Measurements from ENCODE around the gene ADRM1.

Gene ADRM1

DNA sequence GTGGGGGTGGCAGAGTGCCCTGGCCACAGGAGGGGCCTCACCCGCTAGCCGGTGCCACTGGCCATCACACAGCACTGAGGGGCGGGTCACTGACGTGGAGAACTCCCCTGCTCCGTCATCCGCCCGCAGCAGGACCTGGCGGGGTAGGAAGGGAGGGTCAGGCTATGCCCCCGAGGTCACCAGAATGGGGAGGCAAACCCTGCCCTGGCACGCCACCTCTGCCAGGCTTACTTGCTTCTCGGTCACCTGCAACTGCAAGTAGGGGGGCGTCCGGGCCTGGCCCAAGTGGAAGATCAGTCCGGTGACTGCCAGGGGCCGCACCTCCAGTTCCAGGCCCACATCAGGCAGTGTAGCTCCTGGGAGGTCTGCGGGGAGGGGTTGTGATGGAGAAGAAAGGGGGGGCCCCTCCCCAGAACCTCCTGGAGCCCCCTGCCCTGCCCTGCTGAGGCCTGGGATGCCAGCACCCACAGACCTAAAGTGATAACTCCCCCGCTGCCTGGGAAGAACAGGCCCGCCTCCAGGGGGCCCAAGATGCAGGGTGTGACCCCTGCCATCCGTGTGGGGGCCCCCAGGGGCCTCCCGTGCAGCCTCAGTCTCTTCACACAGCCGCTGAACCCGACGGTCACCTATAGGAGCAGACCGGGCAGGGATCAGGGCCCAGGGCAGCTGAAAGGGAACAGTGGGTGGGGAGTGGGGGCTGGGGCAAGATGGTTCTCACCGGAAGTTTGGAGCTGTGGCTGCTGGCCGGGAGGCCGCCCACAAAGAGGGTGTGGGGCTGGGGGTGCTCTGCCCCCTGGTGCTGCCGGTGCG lies 7.4 kb downstream of the ADRM1 start:
- FAIRE-seq (no peak), DNase-seq (ENCODE audit: low spot score) (no peak)

DNA sequence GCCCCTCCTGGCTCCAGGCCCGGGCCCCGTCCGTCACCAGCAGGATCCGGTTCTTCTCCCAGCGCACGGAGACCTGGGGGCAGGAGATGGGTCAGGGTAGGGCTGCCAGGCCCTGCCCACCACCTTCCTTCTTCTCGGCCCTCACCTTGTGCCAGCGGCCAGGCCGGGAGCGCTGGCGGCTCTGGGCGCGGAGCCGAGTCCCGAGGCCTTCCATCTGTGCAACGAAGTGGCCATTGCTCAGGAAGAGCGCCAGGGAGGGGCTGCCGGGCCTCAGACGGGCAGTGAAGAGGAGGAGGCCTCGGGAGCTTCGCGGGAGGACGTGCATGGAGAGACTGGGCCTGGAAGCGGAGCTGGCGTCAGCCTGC lies 7.9 kb downstream of the ADRM1 start:
- FAIRE-seq (no peak), DNase-seq (ENCODE audit: low spot score) (no peak)

DNA sequence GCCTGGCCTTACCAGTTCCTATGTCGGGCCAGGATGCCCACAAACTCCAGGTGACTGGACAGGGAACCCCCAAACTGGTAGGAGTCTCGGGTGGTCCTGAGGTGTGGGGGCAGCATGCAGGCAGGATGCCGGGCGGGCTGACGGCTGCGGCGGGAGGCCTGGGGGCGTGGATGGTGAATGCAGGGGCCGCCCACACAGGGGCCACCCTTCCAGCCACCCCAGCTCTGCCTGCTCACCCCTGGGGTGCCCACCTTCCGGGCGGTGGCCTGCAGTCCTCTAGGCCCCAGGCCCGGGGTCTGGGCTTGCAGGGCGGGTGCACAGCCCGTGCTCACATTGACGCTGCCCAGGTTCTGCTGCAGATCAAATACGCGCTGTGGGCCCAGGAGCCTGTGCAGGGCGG lies 8.4 kb downstream of the ADRM1 start:
- no peak for FAIRE-seq
- DNase-seq (ENCODE audit: low spot score) = no peak

DNA sequence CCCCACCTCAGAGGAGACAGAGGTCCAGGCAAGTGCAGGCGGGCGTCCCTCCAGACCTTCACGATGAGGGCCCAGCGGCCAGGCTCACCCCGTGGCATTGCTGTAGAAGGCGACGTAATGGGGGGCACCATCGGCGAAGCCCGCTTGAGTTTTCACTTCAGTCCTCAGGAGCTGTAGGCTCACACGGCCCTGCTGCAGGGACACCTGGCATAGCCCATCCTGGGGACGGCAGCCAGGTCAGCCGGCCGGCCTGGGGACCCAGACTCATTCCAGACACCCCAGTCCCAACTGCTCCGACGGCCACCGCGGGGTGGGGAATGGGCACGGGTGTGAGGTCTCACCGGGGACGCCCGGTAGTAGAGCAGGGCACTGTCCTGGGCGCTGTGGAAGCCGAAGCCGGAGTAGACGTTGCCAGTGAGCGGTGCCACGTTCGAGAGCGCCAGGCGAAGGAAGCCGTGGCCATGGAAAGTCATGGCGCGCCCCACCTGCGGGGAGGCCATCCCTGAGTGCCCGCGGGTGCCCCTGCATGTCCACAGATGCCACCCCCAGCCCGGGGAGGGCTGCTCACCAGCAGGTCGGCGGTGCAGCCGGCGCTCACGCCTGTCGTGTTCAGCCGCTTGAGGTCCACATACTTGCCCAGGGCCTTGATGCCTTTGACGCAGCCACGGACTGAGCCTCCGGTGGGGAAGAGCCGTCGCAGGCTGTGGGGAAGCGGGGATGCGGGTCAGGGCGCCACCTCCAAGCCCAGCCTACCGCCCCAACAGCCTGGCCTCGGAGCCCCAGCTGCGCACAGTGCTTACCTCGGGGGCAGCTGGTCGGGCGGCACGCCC lies 9.2 kb downstream of the ADRM1 start:
- DNase-seq (ENCODE audit: low spot score) (no peak), FAIRE-seq (no peak)

DNA sequence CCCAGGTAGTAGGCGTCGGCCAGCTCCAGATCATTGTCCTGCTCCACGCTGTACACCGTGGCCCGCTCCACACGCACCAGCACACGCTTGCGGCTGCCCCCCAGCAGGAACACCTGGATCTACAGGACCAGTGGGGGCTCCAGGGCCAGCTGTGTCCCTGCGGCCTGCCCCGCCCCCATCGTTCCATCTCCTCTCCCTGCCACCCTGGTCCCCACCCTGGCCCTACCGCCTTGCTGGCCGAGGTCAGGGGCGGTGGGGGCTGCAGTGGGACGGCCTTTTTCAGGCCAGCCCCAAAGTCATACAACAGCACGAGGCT lies 9.8 kb downstream of the ADRM1 start:
- FAIRE-seq (no peak), DNase-seq (ENCODE audit: low spot score) (no peak)

DNA sequence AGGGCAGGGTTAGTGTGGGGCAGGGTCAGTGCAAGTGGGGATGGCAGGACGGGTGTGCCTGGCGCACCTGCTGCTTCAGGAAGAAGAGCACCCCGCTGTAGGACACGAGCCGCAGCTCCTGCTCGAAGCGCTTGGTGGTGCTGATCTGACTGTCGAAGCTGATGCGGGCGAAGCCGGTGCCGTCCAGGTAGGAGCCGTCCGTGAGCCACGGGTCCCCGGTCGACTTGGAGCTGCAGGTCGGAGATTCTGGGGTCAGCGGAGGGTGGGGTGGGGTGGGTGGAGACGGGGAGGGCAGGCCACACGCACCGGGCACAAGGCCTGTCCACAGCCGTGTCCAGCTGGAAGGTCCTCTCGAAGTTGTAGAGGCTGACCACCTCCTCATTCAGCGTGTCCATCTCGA lies 10.2 kb downstream of the ADRM1 start:
- no peak for DNase-seq (ENCODE audit: low spot score)
- no peak for FAIRE-seq

DNA sequence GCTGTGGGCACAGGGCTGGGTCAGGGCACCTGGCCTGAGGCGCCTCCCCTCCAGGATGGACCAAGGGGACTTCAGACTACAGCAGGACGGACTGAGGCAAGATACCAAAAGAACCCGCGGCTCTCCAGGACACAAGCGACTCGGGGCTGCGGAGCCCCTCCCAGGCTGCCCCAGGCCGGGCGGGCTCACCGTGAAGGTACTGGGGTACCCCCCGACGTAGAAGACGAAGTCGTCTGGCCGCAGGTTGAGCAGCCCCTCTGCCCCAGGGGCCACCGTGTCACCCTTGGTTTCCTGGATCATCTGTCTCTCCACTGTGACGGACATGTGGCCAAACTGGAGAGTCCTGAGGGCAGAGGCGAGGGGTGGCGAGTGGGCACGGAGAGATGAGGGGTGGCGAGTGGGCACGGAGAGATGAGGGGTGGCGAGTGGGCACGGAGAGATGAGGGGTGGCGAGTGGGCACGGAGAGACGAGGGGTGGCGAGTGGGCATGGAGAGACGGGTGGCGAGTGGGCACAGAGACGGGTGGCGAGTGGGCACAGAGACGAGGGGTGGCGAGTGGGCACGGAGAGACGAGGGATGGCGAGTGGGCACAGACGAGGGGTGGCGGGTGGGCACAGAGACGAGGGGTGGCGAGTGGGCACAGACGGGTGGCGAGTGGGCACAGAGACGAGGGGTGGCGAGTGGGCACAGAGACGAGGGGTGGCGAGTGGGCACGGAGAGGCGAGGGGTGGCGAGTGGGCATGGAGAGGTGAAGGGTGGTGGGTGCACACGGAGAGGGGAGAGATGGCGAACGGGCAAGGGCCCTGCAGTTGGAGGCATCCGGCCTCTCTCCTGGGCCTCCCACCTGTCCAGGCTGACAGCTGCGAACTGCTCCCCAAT lies 10.9 kb downstream of the ADRM1 start:
- DNase-seq (ENCODE audit: low spot score) = no peak
- FAIRE-seq = no peak

DNA sequence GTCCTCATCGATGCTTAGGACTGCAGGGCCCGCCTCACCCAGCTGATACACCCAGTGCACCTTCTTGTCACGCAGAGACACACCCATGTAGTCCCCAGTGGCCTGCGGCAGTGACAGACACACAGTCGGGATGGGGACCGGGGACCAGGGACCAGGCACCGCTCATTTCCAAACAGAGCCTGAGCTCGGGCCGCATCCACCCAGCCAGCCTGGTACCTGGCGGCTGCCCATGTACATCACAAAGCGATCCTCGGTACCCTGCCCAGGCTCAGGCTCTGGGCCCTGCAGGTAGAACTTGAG lies 11.5 kb downstream of the ADRM1 start:
- no peak for FAIRE-seq

DNA sequence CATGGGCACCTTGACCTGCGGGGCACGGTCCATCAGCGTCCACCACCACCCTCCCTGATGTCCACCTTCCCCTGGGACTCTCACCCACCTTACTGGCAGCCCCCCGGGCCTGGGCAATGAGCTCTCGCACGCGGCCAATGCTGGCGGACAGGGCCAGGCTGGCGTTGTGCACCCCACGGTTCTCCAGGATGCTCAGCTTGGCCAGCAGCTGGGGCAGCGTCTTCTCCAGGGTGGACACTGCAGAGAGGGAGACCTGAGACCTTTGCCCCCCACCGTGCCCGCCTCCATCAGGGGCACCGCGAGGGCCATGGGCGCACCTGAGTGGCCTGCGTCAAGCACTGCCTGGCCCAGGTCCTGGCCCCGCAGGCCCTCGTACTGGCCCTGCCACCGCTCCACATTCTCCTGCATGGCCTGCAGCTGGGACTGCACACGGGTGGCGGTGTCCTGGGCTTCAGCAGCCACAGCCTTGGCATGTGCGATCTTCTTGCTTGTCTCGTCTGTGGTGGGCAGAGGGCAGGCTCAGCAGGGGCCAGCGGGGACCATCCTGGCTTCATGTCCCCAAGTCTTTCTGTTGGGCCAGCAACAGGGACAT lies 12.0 kb downstream of the ADRM1 start:
- no peak for FAIRE-seq
- DNase-seq (ENCODE audit: low spot score) = no peak

More for the DNA sequence above, 11.5 kb downstream of the ADRM1 start:
- no peak for DNase-seq (ENCODE audit: low spot score)

DNA sequence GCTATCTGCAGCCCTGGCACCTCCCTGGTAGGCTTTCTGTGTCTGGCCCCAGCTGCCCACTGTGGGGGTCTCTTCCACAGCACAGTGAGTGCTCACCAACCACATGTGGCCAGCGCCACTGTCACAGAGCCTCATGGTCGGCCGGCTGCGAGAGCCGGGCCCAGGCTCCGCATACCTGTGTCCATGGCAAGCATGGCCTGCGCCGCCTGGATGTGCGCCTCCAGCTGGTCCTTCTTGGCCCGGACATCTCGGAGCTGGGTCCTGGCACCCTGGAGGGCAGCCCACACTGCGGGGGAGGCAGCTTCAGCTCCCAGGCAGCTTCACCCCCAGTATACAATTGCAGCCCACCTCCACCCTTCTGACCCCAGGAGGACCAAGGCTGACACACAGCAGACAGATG lies 13.0 kb downstream of the ADRM1 start:
- FAIRE-seq (no peak), DNase-seq (ENCODE audit: low spot score) (no peak)

DNA sequence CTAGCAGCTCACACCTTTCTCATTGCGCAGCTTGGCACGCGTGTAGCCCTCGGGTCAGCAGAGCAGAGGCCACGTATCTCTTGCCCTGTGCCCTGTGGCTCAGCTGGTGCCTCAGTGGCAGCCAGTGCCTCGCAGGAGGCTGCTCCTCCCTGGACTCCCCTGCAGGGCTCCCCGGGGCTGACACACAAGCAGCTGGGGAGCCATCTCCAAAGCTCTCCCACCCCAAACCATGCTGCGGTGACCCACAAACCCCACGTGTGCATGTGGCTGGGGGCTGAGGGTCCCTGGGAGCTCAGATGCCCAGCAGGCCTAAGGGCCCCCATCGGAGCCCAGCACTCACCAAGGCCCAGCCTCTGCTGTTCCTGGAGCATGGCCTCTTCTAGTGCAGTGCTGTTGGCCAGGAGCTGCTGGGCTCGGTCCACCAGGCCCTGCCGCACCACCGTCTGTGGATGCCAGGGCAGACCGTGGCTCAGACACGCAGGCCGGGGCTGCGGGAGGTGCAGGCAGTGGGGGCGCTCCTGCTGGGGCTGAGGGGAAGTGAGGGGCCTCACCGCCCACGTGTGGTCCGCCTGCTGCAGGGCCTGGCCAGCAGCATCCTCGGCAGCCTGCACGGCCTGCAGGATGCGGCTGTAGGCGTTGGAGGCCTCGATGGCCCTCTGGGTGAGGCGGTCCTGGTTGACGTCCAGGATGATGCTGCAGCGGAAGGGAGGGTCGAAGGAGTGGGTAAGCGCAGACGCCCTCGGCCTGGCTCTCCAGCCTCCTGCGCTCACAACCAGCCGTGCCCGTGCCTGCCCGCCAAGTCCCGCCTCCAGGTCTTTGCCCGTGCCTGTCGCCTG lies 13.8 kb downstream of the ADRM1 start:
- FAIRE-seq (no peak), DNase-seq (ENCODE audit: low spot score) (no peak)

DNA sequence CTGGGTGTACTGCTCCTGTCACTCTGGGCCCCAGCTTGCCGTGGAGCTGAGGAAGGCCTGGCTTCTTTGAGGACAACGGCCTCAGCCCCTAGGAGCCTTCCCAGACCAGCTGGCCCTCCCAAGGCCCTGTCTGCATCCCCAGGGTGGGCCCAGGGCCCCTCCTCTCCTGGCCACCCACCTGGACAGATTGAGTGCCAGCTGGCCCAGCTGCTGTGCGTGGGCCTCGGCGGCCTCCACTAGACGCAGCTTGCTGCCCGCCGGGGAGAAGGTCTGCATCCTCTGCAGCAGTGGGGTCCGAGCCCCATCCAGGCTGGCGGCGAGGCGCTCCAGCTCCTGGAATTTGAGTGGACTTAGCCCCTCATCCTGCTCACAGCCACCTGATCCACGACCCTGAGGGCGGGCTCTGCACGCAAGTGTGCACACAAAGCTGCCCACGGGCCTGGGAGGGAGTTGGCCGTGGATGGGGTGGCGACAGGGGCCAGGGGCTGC lies 14.4 kb downstream of the ADRM1 start:
- no peak for DNase-seq (ENCODE audit: low spot score)
- no peak for FAIRE-seq

DNA sequence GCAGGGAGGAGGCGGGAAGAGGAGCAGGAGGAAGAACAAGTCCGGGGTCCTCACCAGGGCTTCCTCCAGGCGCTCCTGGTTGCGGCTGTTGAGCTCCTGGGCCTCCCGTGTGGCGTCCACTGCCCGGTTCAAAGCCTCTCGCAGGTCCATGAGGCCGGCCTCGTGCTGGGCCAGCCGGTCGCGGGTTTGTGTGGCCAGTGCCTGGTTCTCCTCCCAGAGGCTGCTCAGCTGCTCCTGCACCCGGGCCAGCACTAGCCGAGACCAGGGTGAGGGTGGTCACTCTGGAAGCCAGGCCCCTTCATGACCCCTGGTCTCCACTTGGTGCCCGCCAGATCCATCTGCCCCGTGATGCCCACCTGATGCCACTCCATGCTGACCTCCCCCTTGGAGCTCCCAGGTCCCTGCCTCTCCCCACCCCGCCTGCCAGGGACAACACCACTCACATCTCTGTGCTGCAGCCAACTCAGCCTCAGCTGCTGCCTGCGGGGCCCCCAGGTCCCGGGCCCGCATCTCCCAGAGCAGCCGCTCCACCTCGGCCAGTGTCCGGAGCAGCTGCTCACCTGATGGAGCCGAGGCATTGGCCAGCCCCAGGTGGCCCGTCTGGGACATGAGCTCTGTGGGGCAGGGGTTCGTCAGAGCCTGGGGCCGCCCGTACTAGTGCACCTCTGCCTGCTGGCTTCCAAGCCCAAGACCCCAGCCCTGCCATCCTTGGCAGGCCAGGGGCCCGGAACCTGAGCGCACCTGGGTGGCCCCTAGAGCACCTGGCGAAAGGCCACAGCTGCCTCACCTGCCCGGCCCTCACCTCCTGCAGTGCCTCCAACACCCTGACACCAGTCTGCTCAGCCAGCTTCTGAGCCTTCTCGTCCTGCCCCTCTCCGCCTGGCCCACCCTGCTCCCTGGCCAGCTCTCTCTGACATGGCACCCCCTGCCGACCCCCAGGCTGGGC lies 15.9 kb downstream of the ADRM1 start:
- FAIRE-seq (no peak), DNase-seq (ENCODE audit: low spot score) (no peak)

DNA sequence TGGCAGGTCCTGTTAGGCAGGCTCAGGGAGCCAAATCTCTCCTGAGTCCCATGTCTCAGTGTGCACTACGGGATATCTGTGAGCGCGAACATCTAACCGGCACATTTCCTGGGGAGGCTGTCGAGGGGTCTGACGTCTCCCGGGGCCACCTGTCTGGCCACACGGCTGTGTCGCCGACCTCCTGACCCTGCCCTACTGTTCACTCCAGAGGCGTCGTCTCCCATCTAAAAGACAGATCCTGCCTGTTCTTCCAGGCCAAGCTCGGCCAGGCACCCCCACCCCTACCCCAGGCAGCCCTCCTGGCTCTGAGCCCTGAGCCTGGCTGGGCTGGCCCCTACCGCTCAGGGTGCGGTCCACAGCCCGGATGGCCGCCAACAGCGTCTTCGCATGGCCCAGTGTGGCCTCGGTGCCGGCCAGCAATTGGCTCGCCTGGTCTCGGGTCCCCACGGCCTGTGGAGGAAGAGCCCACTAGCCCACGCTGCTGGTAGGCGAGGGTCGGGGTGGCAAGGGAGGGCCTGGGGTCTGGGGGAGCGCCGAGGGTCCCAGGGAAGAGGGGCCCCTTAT lies 16.6 kb downstream of the ADRM1 start:
- FAIRE-seq (no peak), DNase-seq (ENCODE audit: low spot score) (no peak)

DNA sequence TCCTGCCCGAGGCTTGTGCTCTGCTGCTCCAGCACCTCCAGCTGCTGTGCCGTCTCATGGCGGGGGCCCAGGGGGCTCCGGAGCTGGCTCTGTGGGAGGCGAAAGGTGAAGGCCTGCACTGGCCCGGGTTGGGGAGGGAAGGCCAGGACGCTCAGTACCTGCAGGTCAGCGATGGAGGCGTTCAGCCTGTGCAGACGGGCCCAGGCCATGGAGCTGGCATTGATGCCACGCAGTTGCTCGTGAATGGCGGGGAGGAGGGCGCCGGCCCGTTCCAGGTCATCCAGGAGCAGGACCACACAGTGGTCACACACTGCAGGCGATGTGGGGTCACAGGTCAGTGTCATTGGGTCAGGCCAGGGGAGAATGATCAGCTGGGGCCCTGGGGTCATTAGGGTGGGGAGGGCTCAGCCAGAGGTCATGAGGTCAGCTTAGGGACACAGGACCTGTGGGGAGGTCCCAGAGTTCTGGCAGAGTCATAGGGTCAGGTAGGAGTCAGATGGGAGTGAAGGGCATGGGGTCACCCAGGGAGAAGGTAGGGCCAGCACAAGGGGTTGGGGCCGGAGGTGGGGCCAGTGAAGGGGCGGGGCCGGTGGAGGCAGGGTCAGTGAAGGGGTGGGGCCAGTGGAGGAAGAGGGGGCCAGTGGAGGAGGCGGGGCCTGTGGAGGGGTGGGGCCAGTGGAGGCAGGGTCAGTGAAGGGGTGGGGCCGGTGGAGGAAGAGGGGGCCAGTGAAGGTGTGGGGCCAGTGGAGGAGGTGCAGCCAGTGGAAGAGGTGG lies 18.0 kb downstream of the ADRM1 start:
- no peak for FAIRE-seq
- DNase-seq (ENCODE audit: low spot score) = no peak

DNA sequence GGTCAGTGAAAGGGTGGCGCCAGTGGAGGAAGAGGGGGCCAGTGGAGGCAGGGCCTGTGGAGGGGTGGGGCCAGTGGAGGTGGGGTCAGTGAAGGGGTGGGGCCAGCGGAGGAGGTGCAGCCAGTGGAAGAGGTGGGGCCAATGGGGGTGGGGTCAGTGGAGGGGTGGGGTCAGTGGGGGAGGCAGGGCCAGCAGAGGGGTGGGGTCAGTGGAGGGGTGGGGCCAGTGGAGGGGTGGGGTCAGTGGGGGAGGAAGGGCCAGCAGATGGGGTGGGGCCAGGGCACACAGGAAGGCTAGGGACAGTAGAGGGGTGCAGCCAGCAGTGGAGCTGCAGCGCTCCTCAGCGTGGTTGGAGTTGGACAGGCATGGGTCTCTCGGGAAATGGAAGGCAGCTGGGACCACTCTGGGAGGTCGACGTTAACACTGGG lies 18.7 kb downstream of the ADRM1 start:
- no peak for DNase-seq (ENCODE audit: low spot score)
- no peak for FAIRE-seq

DNA sequence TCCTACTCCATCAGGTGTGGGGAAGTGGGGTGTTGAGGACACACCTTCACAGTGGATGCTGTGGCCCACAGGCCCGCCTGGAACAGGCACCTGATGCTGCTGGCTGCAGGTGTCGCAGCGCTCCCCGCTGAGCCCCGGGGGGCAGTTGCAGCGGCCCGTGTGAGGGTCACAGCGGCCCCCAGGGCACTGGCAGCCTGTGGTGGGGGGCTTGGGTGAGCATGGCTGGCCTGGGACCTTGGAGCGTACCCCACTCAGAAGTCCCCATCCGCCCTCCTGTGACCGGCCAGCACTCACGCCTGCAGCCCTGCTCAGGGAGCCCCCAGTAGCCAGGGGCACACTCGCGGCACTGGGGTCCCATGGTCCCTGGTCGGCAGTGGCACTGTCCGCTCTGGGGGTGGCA lies 19.2 kb downstream of the ADRM1 start:
- FAIRE-seq (no peak), DNase-seq (ENCODE audit: low spot score) (no peak)

DNA sequence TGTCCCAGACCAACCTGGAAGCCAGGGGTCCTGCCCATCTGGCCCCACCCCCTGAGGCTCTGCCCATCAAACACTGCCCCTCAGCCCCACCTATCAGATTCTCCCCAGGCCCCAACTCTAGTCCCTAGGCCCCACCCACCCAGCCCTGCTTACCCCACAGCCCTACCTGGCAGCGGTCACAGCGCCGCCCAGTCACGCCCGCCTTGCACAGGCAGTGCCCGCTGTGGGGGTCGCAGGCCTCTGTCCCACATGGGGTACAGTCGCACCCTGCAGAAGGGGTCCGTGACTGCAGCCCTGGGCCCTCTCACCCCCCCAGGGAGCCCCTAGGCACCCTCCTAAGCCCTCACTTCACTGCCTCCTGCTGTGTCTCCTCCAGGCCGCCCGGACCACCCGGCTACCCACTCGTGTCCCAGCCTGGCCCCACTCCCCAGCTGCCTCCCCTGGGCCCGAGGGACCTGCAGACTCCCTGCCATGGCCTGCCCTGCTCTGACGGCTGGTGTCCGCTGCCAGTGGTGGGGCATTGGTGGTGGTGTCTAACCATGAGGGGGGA lies 19.8 kb downstream of the ADRM1 start:
- no peak for FAIRE-seq

More for the DNA sequence above, 19.8 kb downstream of the ADRM1 start:
- no peak for DNase-seq (ENCODE audit: low spot score)

Measured in RCC 7860 (cell line).